HL-60/S4 treated with retinoic acid at 250 ng/mL for 4 days and 3 days (cell line): ENCODE data around the gene TRAPPC8.
"Not testable (repeated sequence)": the region's sequence is repeated elsewhere in the genome, so short reads cannot be mapped to it uniquely, and the experiment has no call there.

Source experiments
- in situ Hi-C: fragments of 300-500 bp; cut with MboI; formaldehyde crosslinking; loops from 2 replicates; pipeline ENCODE4 v1.7.0; 2022; ENCODE audit warnings: low sequenced_read_pairs

The TRAPPC8 gene, protein sequence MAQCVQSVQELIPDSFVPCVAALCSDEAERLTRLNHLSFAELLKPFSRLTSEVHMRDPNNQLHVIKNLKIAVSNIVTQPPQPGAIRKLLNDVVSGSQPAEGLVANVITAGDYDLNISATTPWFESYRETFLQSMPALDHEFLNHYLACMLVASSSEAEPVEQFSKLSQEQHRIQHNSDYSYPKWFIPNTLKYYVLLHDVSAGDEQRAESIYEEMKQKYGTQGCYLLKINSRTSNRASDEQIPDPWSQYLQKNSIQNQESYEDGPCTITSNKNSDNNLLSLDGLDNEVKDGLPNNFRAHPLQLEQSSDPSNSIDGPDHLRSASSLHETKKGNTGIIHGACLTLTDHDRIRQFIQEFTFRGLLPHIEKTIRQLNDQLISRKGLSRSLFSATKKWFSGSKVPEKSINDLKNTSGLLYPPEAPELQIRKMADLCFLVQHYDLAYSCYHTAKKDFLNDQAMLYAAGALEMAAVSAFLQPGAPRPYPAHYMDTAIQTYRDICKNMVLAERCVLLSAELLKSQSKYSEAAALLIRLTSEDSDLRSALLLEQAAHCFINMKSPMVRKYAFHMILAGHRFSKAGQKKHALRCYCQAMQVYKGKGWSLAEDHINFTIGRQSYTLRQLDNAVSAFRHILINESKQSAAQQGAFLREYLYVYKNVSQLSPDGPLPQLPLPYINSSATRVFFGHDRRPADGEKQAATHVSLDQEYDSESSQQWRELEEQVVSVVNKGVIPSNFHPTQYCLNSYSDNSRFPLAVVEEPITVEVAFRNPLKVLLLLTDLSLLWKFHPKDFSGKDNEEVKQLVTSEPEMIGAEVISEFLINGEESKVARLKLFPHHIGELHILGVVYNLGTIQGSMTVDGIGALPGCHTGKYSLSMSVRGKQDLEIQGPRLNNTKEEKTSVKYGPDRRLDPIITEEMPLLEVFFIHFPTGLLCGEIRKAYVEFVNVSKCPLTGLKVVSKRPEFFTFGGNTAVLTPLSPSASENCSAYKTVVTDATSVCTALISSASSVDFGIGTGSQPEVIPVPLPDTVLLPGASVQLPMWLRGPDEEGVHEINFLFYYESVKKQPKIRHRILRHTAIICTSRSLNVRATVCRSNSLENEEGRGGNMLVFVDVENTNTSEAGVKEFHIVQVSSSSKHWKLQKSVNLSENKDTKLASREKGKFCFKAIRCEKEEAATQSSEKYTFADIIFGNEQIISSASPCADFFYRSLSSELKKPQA (N-terminal part only)

DNA sequence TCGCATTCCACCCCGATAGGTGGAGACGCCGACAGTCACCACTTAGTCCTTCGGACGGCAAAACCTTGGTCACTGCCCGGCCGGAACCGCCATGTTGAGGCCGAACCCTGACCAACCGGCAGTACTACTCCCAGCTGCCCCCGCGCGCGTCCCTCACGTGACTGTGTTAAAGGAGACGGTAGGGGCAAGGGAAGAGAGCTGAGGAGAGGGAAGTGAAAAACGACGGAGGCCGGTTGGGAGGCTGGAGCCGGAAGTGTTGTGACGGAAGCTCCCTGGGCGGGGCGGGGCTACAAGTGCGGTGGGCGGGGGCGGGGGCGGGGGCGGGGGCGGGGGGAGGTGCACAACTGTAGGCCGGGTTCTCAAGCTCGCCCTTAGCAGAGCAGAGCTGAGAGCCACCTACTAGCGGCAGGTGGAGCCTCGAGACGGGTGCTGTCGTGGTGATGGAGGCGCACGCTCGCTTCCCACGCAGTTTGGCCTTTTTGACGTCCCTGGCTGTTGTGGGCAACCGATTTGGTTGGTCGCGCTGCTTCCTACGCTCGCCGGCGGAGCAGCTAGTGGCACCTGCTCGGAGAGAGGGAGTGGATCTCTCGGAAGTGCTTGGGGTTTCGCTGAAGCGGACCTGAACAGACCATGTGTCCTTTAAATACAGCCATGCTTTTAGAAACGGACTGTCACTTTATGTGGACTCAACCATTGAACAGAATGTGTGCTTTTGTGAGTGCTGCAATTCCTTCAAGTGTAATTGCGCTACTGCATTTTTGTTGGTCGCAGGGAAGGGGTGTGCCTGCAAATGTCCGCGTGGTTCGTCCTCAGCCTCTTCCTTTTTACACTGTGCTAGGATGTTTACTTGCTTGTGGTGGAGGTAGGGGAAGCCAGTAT is at the start of gene TRAPPC8:
Gene TRAPPC8, minus strand, starts transcription at position 130 of the 879 bp plus-strand sequence. CDS start 364 bp downstream, outside the sequence.
- in situ Hi-C loops, result no loop called here

DNA sequence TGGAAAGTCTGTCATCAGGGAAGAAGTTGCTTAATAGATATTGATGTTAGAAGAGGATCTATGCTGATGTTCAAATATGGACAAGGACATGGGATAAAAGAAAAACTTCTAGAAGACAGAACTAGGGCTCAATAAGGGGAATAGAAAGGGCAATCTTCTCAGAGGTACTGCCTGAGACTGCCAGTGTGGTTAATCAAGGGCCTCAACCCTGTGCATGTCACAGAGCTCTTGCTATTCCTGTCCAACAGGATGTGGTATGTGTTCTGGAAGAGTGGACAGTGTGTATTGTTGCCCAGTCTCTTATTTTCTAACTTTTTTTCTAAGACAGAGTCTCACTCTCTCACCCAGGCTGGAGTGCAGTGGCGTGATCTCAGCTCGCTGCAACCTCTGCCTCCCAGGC is 47.9 kb upstream of the TRAPPC8 start:
- in situ Hi-C loops, result no loop called here

DNA sequence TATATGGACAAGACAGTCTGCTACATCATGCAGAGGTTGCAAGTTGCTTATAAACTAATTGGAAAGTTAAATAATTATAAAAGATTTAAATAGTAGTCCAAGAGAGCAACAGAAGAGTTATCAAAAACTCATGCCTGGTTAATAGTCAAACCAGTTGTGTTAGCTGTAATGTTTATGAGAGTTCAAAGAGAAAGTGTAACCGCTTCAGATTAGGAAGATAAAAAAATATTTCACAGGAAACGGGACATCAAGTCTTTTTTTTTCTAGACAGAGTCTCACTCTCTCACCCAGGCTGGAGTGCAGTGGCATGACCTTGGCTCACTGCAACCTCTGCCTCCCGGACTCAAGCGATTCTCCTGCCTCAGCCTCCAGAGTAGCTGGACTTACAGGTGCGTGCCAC is 41.0 kb upstream of the TRAPPC8 start:
- in situ Hi-C loops, result no loop called here

DNA sequence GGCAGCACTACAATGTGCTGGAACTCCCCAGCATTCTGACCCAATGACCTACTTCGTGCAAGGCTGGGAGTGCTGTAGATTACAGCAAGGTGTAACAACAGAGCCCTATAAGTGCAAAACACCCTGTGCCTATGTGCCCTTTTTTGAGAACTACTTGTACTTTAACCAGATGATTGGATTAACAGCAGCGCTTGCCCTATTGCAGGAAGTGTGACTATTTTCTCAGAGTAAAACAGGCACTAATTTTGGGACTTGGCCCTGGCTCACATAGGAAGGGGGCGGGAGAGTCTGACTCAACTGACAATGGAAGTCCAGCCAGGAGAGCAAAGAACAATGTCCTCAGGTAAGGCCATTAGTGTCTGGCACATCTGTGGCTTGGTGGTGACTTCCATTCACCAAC is 40.1 kb upstream of the TRAPPC8 start:
- in situ Hi-C loops, result no loop called here

DNA sequence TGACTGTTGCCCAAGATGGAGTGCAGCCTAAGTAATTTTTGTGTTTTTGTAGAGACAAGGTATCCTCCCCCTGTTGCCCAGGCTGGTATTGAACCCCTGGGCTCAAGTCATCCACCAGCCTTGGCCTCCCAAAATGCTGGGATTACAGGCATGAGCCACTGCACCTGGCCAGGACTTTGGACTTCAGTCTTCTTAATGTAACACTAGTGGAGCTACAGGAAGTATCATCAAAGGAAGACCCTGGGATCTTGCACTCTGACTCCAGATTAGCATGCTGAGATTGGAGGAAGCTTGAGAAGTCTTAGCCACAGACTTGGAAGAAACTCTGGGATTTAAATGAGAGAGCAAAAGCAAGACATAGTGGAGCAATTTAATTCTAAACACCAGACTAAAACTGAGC is 37.9 kb upstream of the TRAPPC8 start:
- in situ Hi-C loops, result no loop called here

DNA sequence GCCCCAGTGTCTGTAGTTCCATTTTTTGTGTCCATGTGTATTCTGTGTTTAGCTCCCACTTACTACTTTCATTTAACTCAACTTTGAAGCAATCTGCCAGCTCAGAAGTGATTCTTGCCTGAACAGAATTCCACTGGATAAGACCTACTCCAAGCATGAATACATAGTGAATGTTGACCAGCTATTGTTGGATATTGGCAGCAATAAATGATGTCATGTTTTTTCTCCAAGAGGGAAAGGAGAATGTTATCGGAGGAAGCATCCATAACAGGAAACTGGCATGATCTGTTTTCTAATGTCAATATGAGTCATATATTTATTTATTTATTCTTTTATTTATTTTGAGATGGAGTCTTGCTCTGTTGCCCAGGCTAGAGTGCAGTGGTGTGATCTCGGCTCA is 36.8 kb upstream of the TRAPPC8 start:
- in situ Hi-C loops, result no loop called here

DNA sequence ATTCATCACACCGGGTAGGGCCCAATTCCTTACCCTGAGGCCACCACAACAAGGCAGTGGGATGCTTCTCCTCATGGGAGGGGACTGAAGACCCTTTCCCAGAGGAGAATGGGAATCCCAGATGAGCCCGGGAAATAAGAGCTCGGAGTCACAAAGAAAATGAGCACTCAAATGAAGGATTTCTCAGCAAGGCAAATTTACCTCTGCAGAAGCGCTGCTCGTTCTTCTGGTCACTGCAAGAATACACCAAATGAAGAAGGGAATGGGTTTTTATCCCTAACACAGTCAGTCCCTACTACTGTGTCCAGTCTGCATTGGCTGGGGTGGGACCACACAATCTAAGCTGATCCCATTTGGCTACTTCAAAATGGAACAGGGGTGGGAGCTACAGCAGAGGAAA is 35.7 kb upstream of the TRAPPC8 start:
- in situ Hi-C loops, result no loop called here

DNA sequence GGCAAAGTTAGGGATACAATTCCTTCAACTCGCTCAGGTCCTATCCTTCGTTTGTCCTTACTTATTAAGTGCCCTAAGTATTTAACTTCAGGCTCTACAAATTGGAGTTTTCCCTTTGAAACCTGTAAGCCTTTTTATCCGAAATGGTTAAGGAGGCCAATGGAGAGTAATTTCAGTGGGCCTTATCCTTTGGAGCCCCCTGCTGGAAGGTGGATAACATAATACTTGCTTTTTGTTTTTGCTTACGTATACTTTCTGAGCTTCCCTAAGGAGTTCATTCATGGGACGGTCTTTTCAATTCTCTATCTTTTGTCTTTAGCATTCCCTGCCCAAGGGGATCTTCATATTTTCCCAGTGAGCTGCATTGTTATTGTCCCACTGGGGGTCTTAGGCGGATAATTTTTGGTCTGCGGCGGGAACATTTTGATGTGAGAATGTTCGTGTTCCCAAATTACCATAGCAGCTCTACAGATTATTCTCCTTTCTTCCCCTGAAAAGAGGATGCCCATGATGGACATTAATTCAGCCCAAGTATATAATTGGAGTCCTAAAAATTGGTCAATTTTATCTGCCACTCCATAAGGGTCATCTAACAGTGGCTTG is 34.4 kb upstream of the TRAPPC8 start:
- in situ Hi-C loops, result no loop called here

DNA sequence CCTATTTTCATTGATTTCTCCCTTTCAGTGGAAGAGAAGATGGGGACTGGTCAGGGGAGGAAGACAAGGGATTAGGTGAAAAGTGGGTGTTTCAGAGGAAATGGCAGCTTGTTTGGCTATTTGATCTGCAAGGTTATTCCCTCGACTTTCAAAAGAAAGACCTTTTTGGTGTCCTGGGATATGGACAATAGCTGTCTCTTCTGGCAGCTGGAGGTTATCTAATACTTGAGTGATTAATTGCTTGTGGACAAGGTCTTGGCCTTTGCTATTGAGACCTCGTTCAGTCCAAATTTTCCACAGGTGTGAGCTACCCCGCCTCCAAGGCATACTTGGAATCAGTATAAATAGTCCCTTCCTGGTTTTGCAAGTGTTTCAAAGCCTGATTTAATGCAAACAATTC is 33.3 kb upstream of the TRAPPC8 start:
- in situ Hi-C loops, result no loop called here

DNA sequence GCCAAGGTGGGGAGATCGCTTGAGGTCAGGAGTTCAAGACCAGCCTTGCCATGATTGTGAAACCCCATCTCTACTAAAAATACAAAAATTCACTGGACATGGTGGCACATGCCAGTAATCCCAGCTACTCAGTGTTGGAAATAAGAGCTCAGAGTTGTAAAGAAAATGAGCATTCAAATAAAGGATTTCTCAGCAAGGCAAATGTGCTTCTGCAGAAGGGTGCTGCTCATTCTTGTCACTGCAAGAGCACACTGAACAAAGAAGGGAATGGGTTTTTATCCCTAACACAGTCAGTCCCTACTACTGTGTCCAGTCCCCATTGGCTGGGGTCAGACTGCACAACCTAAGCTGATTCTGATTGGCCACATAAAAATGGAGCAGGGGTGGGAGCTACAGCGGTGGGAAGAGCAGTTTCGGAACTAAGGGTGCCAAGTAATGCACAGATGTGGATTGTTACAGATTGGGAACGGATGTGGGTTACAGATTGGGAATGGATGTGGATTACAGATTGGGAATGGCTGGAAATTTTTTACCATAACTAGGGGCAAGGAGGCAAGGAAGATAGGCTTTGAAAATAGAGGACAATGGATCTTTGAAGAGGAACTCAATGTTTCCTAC is 31.1 kb upstream of the TRAPPC8 start:
- in situ Hi-C loops, result loop anchor here (25.0 kb wide), 2 partner anchors 237 to 412 kb away; no protein-coding TSS in a partner anchor

DNA sequence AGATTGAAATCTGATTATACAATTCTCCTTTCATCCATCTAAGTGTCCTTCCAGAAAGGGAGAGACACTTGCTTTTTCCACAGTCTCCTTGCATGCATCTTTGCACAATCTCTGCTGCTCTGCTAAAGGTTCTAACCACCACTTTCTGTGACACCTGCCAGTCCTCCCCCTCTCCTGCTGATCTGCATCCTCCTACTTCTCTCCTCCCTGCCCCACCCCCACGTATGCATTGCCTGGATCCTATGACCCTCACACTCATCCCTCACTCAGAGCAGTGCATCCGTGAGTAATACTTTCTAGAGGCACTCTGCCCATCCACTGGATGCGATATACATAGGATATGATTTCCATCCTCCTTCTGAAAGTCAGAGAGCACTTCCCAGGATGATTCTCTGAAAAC is 27.7 kb upstream of the TRAPPC8 start:
- in situ Hi-C loops, result loop anchor here (25.0 kb wide), 2 partner anchors 233 to 408 kb away; no protein-coding TSS in a partner anchor

DNA sequence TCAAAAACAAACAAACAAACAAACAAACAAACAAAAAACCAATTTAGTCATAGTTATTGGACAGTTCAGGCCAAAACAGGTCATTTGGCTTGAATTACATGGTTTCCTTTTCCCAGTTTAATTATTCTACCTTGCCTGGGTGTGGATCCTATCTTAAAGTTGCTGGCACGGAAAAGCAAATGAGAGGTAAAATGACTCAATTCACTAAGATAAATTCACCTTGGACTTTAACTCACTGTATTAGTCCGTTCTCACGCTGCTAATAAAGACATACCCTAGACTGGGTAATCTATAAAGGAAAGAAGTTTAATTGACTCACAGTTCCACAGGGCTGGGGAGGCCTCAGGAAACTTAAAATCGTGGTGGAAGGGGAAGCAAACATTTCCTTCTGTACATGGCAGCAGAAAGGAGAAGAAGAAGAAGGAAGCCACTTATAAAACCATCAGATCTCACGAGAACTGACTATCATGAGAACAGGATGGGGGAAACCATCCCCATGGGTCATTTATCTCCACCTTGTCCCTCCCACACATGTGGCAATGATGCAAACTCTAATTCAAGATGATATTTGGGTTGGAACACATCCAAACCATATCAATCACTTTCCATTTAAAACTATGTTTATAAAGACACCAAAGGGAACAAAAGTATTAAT is 22.5 kb upstream of the TRAPPC8 start:
- in situ Hi-C loops, result loop anchor here (25.0 kb wide), 2 partner anchors 228 to 403 kb away; no protein-coding TSS in a partner anchor

DNA sequence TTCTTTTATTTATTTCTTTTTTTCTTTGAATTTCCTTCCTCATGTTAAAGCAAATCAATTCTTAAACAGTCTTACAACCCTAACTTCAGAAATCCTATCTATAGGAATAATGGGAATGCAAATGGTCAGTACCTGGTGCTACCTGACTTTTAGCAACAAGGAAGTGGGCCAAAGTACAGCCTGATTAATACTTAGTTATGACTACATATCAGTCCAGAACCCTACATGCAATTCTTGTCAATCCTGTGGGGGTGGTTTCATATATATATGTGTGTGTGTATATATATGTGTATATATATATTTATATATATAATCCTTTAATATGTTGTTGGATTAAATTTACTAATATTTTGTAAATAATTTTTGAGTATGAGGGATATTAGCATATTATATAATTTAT is 14.8 kb upstream of the TRAPPC8 start:
- in situ Hi-C loops, result loop anchor here (25.0 kb wide), 2 partner anchors 220 to 395 kb away; no protein-coding TSS in a partner anchor

DNA sequence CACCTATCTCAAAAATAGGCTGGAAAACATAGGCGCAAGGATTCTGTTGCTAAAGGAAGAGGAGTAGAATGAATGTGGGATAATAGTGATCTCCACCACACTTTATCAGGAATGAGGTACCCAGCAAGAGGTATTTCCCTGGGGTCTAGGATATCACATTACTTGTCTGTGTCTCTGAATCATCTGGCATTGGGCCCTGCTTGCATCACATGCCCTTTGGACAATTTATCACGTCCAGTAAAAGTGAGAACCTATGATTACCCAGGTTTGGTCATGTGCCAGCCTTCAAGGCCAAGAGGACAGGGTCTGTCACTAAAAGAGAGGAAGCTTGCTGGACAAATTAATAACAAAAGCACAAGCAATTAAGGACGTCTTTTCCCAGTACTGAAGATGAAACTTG is 11.4 kb upstream of the TRAPPC8 start:
- in situ Hi-C loops, result loop anchor here (25.0 kb wide), 2 partner anchors 217 to 392 kb away; no protein-coding TSS in a partner anchor

DNA sequence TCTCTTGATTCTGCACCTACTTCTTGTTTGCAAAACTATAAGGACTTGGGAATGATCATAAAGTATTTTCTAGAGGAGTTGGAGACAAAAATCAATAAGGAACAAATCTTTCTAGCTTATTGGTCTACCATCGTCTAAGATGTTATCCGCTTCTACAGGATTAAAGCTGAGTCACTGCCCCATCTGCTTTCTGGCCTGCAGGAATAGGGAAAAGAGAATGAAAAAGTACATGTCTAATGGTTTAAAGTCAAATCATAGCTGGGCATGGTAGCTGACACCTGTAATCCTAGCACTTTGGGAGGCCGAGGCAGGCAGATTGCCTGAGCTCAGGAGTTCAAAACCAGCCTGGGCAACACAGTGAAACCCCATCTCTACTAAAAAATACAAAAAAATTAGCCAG is 10.8 kb upstream of the TRAPPC8 start:
- in situ Hi-C loops, result loop anchor here (25.0 kb wide), 2 partner anchors 216 to 391 kb away; no protein-coding TSS in a partner anchor

DNA sequence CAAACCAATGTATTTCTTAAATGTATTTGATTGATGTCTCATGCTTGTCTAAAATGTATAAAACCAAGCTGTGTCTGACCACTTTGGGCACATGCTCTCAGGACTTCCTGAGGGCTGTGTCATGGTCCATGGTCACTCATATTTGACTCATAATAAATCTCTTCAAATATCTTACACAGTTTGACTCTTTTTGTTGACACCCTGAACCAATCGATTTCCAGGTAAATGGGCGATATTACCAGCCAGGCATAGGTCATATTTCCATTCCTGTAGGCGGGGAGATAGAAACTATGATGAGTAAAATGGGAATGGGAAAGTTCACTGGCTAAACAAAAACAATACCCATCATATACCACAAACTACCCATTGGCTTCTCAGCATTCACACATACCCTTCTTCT is 9.3 kb upstream of the TRAPPC8 start:
- in situ Hi-C loops, result loop anchor here (25.0 kb wide), 2 partner anchors 215 to 390 kb away; no protein-coding TSS in a partner anchor

DNA sequence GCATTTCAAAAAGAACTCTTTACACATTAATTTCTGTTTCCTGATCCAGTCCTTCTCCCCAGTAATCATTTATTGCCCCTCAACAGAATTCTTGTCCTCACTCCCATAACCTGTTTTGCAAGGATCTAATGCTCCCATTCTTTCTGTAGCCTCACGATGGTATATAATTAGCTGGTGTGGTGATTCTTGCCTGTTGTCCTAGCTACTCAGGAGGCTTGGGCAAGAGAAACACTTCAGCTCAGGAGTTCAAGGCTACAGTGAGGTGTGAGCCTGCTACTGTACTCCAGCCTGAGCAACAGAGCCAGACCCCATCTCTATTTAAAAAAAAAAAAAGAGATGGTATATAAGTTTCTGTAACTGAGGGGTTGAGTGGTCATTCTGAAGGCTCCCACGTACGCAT is 7.7 kb upstream of the TRAPPC8 start:
- in situ Hi-C loops, result loop anchor here (25.0 kb wide), 2 partner anchors 213 to 388 kb away; no protein-coding TSS in a partner anchor

DNA sequence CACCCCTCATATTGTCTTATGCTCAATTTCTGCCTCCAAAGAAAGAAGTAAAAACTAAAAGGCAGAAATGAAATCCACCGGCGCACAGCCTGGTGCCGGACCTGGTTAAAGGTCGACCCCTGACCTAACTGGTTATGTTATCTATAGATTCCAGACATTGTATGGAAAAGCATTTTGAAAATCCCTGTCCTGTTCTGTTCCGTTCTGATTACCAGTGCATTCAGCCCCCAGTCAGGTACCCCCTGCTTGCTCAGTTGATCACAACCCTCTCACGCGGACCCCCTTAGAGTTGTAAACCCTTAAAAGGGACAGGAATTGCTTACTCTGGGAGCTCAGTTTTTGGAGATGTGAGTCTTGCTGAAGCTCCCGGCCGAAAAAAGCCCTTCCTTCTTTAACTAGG is 5.4 kb upstream of the TRAPPC8 start:
- in situ Hi-C loops, result not testable (repeated sequence)
